NCI-H2196 (cell line): ENCODE data around the gene IP6K3.

ENCODE experiments used
- DNase-seq: peaks from one replicate; lab custom pipeline; 2025; ENCODE audit not compliant: unreplicated experiment; lab: John Stamatoyannopoulos, UW

The IP6K3 gene

DNA sequence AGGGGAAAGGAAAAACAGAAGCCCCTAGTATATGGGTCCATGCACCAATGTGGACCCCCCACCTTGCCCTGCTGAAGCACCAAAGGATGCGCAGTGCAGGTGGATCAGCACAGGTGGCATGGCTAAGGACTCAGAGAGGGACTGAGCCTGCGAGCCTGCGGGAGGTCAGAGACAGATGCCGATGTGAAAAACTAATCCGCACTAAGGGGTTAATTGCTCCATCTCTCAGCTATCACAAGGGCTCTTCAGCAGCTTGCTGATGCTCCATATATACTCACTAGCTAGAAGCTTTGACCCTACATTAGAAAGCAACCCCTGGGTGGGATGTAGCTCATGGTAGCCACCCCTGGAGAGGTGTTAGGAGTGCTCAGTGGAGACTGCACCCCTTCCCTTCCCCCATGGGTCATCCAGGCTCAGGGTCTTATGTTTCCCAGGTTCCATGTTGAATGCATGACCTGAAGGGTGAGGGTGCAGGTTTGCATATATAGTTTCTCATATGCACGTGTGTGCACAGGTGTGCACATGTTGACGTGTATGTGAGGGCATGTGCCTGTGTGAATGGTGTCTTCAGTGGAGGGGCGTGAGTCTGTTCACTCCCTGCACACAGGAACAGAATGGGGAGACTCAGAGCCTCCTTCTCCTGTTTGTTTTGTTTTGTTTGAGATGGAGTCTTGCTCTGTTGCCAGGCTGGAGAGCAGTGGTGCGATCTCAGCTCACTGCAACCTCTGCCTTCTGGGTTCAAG lies 13.4 kb upstream of the IP6K3 start:
- peak; percentile 16 for DNase-seq

GRCh38 chr6:33758815-33759216 lies 12.1 kb upstream of the IP6K3 start:
- DNase-seq: no peak

- DNase-seq: peak; percentile 27
Observed at GRCh38 chr6:33757906-33758305, 11.2 kb upstream of the IP6K3 start.

GRCh38 chr6:33757113-33757512 lies 10.4 kb upstream of the IP6K3 start:
- DNase-seq: no peak

DNA sequence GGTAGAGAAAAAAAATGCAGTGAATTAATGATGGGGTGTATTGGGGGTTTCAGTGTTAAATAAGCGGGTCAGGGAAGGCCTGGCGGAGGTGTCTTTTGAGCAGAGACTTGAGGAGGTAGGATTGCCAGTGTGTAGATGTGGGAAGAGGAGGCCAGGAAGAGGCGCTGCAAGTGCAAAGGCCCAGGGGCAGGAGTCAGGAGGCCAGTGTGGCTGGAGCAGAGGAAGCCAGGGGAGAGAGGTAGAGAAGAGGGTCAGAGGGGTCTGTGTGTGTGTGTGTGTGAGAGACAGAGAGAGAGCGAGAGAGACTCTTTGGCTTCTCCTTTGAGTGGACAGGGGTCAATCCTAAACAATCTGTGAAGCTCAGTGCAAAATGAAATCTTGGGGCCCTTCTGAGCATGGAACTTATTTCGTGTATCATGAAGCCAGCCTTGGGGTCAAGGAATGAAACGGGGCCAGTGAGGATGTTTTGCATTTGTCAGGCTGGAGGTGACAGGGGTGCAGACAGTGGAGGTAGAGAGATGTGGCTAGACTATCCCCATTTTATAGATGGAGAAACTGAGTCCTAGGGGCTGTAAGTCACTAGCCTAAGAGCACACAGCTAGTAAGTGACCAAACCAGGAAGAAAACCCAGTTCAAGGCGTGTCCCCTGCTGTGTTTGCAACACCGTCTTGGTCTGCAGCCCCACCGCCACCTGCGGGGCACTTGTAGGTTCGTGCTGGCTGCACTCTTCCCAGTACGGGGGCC lies 9.7 kb upstream of the IP6K3 start:
- DNase-seq: no peak

DNA sequence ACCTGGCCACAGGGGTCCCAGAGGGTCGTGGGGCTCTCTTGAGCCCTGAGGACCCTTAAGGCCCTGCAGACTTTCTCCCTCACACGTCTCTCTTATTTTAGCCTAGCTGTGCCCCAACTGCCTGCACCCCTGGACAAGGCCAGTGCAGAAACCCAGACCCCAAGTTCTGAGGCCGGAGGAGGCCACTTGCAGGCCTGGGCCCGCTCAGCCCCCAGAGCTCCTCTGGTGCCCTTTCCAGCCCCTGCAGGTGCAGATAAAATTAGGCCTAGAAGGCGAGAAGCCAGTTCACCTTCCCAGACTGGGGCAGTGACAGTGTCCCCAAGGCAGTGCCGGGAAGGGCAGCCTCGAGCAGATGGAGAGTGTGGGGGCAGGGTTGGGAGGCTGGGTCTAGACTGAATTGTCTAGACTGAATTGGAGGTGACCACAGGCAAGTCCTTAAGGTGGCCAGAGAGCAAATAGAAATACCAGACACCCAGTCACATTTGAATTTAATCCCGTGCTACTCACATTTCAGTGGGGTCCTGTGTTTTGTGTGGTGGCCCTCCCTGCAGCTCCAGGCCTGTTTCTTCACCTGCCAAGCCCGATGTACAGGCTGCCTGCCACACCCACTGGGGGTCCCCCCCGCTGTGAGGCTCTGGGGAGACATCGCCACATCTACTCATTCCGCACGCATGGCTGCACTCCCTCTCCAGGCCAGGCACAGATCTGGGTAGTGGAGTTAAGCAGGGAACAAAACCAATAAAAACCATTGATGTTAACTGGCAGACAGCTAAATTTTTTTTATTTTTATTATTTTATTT lies 8.6 kb upstream of the IP6K3 start:
- DNase-seq: peak; percentile 86

DNA sequence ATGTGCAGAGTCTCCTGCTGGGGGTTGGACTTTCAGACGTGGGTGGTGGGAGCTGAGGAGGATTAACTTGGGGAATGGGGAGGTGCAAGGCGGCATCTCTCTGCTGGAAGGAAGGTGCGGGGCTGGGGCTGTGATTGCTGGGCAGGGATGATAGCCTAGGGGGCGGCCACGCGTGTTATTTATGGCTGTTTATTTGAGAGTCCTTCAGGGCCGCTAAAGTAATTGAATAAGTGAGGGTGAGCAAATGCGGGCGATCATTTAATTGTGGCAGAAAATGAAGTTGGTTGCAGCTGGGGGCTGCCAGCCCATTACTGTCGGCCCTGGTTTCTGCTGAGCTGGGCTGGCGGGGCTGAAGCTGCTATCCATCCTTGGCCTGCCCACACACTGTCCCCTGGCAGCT lies 7.5 kb upstream of the IP6K3 start:
- no peak for DNase-seq

- DNase-seq: no peak
Observed at GRCh38 chr6:33752646-33753015, 5.9 kb upstream of the IP6K3 start.

- peak; percentile 60 for DNase-seq
Observed at GRCh38 chr6:33751771-33752645, 5.3 kb upstream of the IP6K3 start.

- DNase-seq: no peak
Observed at GRCh38 chr6:33750244-33750991, 3.7 kb upstream of the IP6K3 start.

GRCh38 chr6:33749401-33749800 lies 2.7 kb upstream of the IP6K3 start:
- DNase-seq: no peak

DNA sequence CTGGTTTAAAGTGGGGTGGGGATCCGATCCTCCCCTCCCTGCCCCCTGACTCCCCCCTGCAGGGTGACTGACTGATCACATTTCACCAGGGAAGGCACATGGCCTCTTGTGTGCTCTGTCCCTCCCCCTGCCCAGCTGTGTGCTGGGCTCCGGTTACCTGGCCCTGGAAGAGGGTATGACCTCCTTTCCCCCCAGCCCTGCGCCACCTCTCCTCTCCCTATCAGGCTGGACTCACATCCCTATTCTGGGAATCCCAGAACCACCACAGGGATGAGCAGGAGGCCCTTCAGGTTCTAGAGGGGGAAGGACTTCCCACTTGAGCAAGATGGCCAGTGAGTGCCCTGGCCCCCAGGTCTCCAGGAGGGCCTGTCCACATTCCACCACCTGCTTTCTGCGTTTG lies 2.1 kb upstream of the IP6K3 start:
- no peak for DNase-seq

- no peak for DNase-seq
Observed at GRCh38 chr6:33747823-33748222, 1.1 kb upstream of the IP6K3 start.

DNA sequence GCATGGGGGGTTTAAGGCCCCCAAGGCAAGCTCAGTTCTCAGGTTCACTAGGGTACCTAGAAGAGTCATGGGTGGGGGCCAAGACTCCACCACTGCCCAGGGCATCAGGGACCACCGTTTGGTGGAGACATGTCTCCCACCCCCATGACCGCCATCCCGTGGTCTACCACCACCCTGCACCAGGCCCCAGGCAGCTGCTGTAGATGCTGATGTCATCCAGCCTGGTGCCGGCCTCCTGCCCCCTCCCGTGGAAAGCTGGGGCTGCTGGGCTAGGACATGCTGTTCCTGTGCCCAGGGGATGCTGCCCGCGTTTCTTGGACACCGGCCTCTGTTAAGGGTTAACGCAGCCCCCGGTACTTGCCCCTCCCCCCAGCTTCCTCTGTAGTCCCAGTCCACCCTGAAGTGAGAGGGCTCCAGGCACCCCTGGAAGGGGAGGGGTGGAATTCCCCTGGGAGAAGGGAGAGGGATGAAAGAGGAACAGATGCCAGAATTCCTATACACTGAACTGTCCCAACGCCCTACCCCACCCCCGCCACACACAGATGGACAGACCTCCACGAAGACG lies 587 bp downstream of the IP6K3 start:
- DNase-seq: peak; percentile 18

DNA sequence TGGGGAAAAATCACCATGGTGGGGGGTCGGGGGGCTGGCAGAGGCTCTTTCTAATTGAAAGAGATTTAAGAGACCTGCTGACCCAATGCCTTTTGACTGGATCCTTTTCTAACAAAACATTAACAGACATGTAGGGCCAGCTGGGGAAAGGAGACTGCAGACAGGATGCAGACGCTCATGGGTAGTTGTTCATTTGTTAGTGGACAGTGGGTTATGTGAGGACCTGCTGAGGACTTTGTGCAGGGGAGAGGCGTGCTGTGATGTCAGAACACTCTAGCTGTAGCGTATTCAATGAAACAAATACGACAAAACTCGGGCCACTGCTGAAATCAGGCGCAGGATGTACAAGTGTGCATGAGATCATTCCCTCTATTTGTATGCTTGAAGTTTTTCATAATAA lies 1.2 kb downstream of the IP6K3 start:
- no peak for DNase-seq

DNA sequence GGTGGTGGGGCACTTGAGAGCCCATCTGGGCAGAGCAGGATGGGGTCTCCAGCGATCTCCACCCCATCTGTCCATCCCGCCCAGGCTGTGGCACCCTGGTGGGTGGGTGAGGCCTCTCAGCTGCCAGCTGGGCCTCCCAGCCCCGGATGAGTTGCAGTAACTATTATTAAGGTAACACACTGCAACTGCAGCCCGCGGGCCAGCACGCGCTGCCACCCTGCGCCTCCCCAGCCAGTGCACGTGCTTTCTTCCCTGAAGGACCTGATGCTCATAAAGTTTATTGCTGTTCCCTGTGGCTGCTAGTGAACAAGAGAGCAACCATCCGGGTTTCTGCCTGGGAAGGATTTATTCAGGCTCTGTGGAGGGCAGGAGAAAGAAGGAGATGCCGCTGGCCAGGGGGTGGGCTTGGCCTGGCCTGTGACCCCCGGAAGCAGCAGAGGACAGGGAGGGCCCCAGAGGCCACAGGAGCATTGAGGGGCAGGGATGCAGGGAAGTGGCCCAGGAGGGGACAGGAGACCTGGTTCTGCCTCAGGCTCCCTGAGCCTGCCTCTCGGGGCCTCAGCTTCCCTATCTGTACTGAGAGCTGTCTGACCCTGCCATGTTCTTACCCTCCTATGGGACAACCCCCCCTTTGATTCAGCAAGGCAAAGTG lies 1.7 kb downstream of the IP6K3 start:
- peak; percentile 59 for DNase-seq

- DNase-seq: peak; percentile 99
Observed at GRCh38 chr6:33744001-33744848, 2.5 kb downstream of the IP6K3 start.

DNA sequence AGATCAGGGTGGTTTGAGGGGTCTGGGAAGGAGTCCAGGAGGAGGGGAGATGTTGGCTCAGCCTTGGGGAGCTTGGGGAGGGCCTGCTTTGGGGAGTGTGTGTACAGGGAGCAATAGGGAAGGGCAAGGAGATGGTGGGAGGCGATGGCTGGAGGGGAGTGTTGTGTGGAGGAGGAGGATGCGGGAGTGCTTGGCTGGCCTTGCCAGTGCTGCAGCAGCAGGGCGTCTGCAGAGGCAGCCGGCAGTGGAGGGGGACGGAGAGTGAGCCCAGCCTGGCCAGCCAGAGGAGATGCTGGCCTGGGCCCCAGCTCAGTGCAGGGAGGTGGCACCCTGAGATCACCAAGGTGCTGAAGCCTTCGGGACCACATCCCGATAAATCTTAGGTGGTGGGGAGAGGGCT lies 3.9 kb downstream of the IP6K3 start:
- DNase-seq: no peak
